HG02763 (cell line): ENCODE results near the gene CD6.

Experiments
- ATAC-seq: cut with Tn5 transposase; IDR thresholded peaks from one replicate; pipeline ENCODE4 v1.9.1; 2021; ENCODE audit warnings: mild to moderate bottlenecking, moderate library complexity; ENCODE audit not compliant: unreplicated experiment

Gene CD6

GRCh38 chr11:61026121-61027031 lies 54.9 kb downstream of the CD6 start:
- ATAC-seq: no peak

GRCh38 chr11:61027141-61027840 lies 55.8 kb downstream of the CD6 start:
- ATAC-seq: no peak

GRCh38 chr11:61028135-61028729 lies 56.8 kb downstream of the CD6 start:
- ATAC-seq: peak; percentile 74

GRCh38 chr11:61032824-61033223 lies 61.3 kb downstream of the CD6 start:
- no peak for ATAC-seq

GRCh38 chr11:61033417-61033816 lies 61.9 kb downstream of the CD6 start:
- ATAC-seq: no peak

GRCh38 chr11:61034111-61034510 lies 62.6 kb downstream of the CD6 start:
- ATAC-seq: no peak

GRCh38 chr11:61034704-61035525 lies 63.4 kb downstream of the CD6 start:
- ATAC-seq: no peak

GRCh38 chr11:61035526-61035835 lies 64.0 kb downstream of the CD6 start:
- ATAC-seq: no peak

GRCh38 chr11:61037441-61038093 lies 66.1 kb downstream of the CD6 start:
- no peak for ATAC-seq

- ATAC-seq: no peak
Observed at GRCh38 chr11:61039916-61040315, 68.4 kb downstream of the CD6 start.

- ATAC-seq: peak; percentile 72
Observed at GRCh38 chr11:61041755-61042518, 70.5 kb downstream of the CD6 start.

- ATAC-seq: no peak
Observed at GRCh38 chr11:61042537-61042936, 71.1 kb downstream of the CD6 start.

- ATAC-seq: no peak
Observed at GRCh38 chr11:61042961-61043540, 71.6 kb downstream of the CD6 start.

GRCh38 chr11:61045271-61045670 lies 73.8 kb downstream of the CD6 start:
- ATAC-seq: no peak

GRCh38 chr11:61046833-61047232 lies 75.4 kb downstream of the CD6 start:
- no peak for ATAC-seq

- ATAC-seq: no peak
Observed at GRCh38 chr11:61048368-61049062, 77.0 kb downstream of the CD6 start.

- no peak for ATAC-seq
Observed at GRCh38 chr11:61049063-61049377, 77.5 kb downstream of the CD6 start.

- no peak for ATAC-seq
Observed at GRCh38 chr11:61049859-61050258, 78.4 kb downstream of the CD6 start.
